Measurements from ENCODE around the gene SLC25A43. TPM values are rescaled to one million over a fixed set of nuclear protein-coding genes. Genes with fewer than 3 reads are reported as not detected.
"Not testable (repeated sequence)": the region's sequence is repeated elsewhere in the genome, so short reads cannot be mapped to it uniquely, and the experiment has no call there.

The SLC25A43 gene
- polyA plus RNA-seq (ENCODE audit: insufficient read depth in 1 of 5, insufficient read length in 5 of 5, low replicate concordance in 1 of 5), result 1 to 10 TPM; 5.6 to 8.5 (median 7.6) TPM
- long read RNA-seq, donor 1, transcript SLC25A43-201 (5 exons, 2,783 nt), result major isoform, 6 of 7 reads
- long read RNA-seq, donor 1, partial matches to known transcripts, result 0 of 7 reads
- long read RNA-seq, donor 1, other reads (novel, unspliced or antisense), result 0 of 7 reads
- long read RNA-seq, donor 2, partial matches to known transcripts, result 0 of 2 reads
- long read RNA-seq, donor 2, other reads (novel, unspliced or antisense), result 0 of 2 reads
- long read RNA-seq, donor 3, result 0 reads
- long read RNA-seq, donor 4, partial matches to known transcripts, result 0 of 1 reads
- long read RNA-seq, donor 4, other reads (novel, unspliced or antisense), result 0 of 1 reads
- long read RNA-seq, donor 5, partial matches to known transcripts, result 0 of 4 reads
- long read RNA-seq, donor 5, other reads (novel, unspliced or antisense), result 0 of 4 reads
- long read RNA-seq, donor 6, partial matches to known transcripts, result 0 of 1 reads
- long read RNA-seq, donor 6, other reads (novel, unspliced or antisense), result 0 of 1 reads
- long read RNA-seq, donor 7, partial matches to known transcripts, result 0 of 2 reads
- long read RNA-seq, donor 7, other reads (novel, unspliced or antisense), result 0 of 2 reads
- long read RNA-seq, donor 8, result 0 reads

GRCh38 chrX:119398974-119399771 is at the start of gene SLC25A43:
Gene SLC25A43, plus strand, starts transcription at chrX:119399336. Its CDS starts 68 bp downstream, at chrX:119399404.
- DNase-seq, result peak; percentile 27

GRCh38 chrX:119359618-119360382 is 39.3 kb upstream of the SLC25A43 start:
- no peak for DNase-seq

- not testable (repeated sequence) for DNase-seq
Observed at GRCh38 chrX:119361451-119361850, 37.7 kb upstream of the SLC25A43 start.

- DNase-seq, result not testable (repeated sequence)
Observed at GRCh38 chrX:119362074-119362473, 37.1 kb upstream of the SLC25A43 start.

GRCh38 chrX:119363391-119363790 is 35.7 kb upstream of the SLC25A43 start:
- DNase-seq, result no peak

GRCh38 chrX:119371861-119372260 is 27.3 kb upstream of the SLC25A43 start:
- DNase-seq, result not testable (repeated sequence)

- no peak for DNase-seq
Observed at GRCh38 chrX:119374736-119375135, 24.4 kb upstream of the SLC25A43 start.

GRCh38 chrX:119375561-119375960 is 23.6 kb upstream of the SLC25A43 start:
- DNase-seq, result no peak

- DNase-seq, result no peak
Observed at GRCh38 chrX:119376312-119376711, 22.8 kb upstream of the SLC25A43 start.

GRCh38 chrX:119381349-119381944 is 17.7 kb upstream of the SLC25A43 start:
- DNase-seq, result no peak

GRCh38 chrX:119382606-119383005 is 16.5 kb upstream of the SLC25A43 start:
- no peak for DNase-seq

- not testable (repeated sequence) for DNase-seq
Observed at GRCh38 chrX:119386685-119387084, 12.5 kb upstream of the SLC25A43 start.

GRCh38 chrX:119387426-119387825 is 11.7 kb upstream of the SLC25A43 start:
- not testable (repeated sequence) for DNase-seq

GRCh38 chrX:119389214-119389613 is 9.9 kb upstream of the SLC25A43 start:
- DNase-seq, result no peak

- DNase-seq, result no peak
Observed at GRCh38 chrX:119389871-119390501, 9.2 kb upstream of the SLC25A43 start.

- no peak for DNase-seq
Observed at GRCh38 chrX:119391279-119391678, 7.9 kb upstream of the SLC25A43 start.

- no peak for DNase-seq
Observed at GRCh38 chrX:119393144-119393543, 6.0 kb upstream of the SLC25A43 start.

- DNase-seq, result no peak
Observed at GRCh38 chrX:119398587-119398973, 556 bp upstream of the SLC25A43 start.

GRCh38 chrX:119399772-119400101 is 601 bp downstream of the SLC25A43 start:
- DNase-seq, result peak in 1 of 2 donors; percentile 11

- no peak for DNase-seq
Observed at GRCh38 chrX:119401569-119401968, 2.4 kb downstream of the SLC25A43 start.

GRCh38 chrX:119402588-119402987 is 3.5 kb downstream of the SLC25A43 start:
- no peak for DNase-seq
